ENCODE measurements around the gene ZC3HAV1L.
"Not testable (repeated sequence)": the region's sequence is repeated elsewhere in the genome, so short reads cannot be mapped to it uniquely, and the experiment has no call there.

Gene ZC3HAV1L

GRCh38 chr7:139011373-139011772 lies 24.5 kb downstream of the ZC3HAV1L start:
- no peak for DNase-seq

GRCh38 chr7:139004321-139005090 lies 31.3 kb downstream of the ZC3HAV1L start:
- no peak for DNase-seq

- no peak for DNase-seq
Measured at GRCh38 chr7:138999414-138999813, 36.4 kb downstream of the ZC3HAV1L start.

- no peak for DNase-seq
Measured at GRCh38 chr7:138992052-138992531, 43.8 kb downstream of the ZC3HAV1L start.

GRCh38 chr7:138987686-138988085 lies 48.2 kb downstream of the ZC3HAV1L start:
- no peak for DNase-seq

GRCh38 chr7:138982204-138982623 lies 53.6 kb downstream of the ZC3HAV1L start:
- DNase-seq = no peak

- peak; percentile 78 for DNase-seq
Measured at GRCh38 chr7:138981332-138982203, 54.3 kb downstream of the ZC3HAV1L start, which contains the start of gene KIAA1549. Gene KIAA1549 (minus strand): TSS chr7:138981389. CDS start chr7:138981269, 120 bp downstream.

GRCh38 chr7:138980563-138981291 lies 55.1 kb downstream of the ZC3HAV1L start:
- DNase-seq = peak; percentile 54

GRCh38 chr7:138979988-138980562 lies 55.8 kb downstream of the ZC3HAV1L start:
- DNase-seq = no peak

- no peak for DNase-seq
Measured at GRCh38 chr7:138979226-138979979, 56.4 kb downstream of the ZC3HAV1L start.

GRCh38 chr7:138978541-138979184 lies 57.2 kb downstream of the ZC3HAV1L start:
- no peak for DNase-seq

- not testable (repeated sequence) for DNase-seq
Measured at GRCh38 chr7:138976161-138976560, 59.7 kb downstream of the ZC3HAV1L start.
